Psoas muscle (tissue), 8 donors: ENCODE data around the gene SAMMSON. TPM values are rescaled to one million over a fixed set of nuclear protein-coding genes. Genes with fewer than 3 reads are reported as not detected.
A peak's percentile ranks its signal among the peaks of the same experiment; 100 is the strongest.

Experiments used
- ATAC-seq, 4 donors: fragments of 200-7000 bp; cut with Tn5 transposase; one replicate each; pipeline ENCODE4 v1.9.1; 2020; ENCODE audit warnings: moderate library complexity in 3 of 4, mild to moderate bottlenecking in 2 of 4
- DNase-seq, 2 donors: peaks; one replicate each; pipeline ENCODE4 v3.0.0-alpha.2; 2020
- H3K27ac ChIP-seq: fragments of 200-600 bp; one replicate; pipeline ENCODE4 v1.8.0; 2022
- H3K27me3 ChIP-seq, 3 donors: fragments of 200-600 bp in 1 of 3; one replicate each; pipeline versions ENCODE4 v1.6.1 to v1.8.0; 2013 to 2022; ENCODE audit warnings: low read length in 2 of 3, mild to moderate bottlenecking in 2 of 3, moderate library complexity in 1 of 3; ENCODE audit not compliant: insufficient read depth in 3 of 3
- H3K36me3 ChIP-seq, 2 donors: fragments of 200-600 bp in 1 of 2; one replicate each; pipeline versions ENCODE4 v1.6.1 to v1.8.0; 2013 to 2022; ENCODE audit warnings: low read depth in 1 of 2, mild to moderate bottlenecking in 1 of 2, moderate library complexity in 1 of 2; ENCODE audit not compliant: insufficient read depth in 1 of 2
- H3K4me1 ChIP-seq: fragments of 200-600 bp; one replicate; pipeline ENCODE4 v1.8.0; 2022
- H3K4me3 ChIP-seq: fragments of 200-600 bp; one replicate; pipeline ENCODE4 v1.8.0; 2022; ENCODE audit warnings: mild to moderate bottlenecking
- H3K9me3 ChIP-seq: fragments of 200-600 bp; one replicate; pipeline ENCODE4 v1.8.0; 2022
- CTCF ChIP-seq: fragments of 200-600 bp; IDR thresholded peaks from one replicate; pipeline ENCODE4 v1.8.0; 2022; ENCODE audit warnings: antibody characterized with exemption
- WGBS, 3 donors: extraction: QIAGEN DNeasy Blood & Tissue Kit; methylation state at CpG; one replicate each; pipeline versions ENCODE4 v1.1.6 to v1.1.7; 2013; 5-methylcytosine and 5-hydroxymethylcytosine counted together
- intact Hi-C, 2 donors: fragments of 100-400 bp; cut with DNase I; formaldehyde crosslinking; loops; one replicate each; pipeline versions ENCODE4 v1.11.0 to v1.14.2; 2022
- polyA plus RNA-seq, 3 donors: library from polyadenylated mRNA; stranded (reverse); fragments of 200-250 nt; gene quantifications; one replicate each; pipeline ENCODE4 v1.2.3, GENCODE V29; 2013
- total RNA-seq, 4 donors: library from RNA; stranded (reverse); fragmentation: NEBNext Ultra II Directional in 2 of 4; extraction: Animal tissue kit (Norgen Biotek cat#: 25700) in 2 of 4; gene quantifications; one replicate each; pipeline versions ENCODE4 v1.2.1 to v1.2.4, GENCODE V29; 2021 to 2023
- donor health status: healthy with polysubstance abuse.
- donor health status: DM: no; HTN: no; CAD: no; lungs with moderate emphysema.
- donor health status: Bipolar disorder and iron deficiency.
- donor health status: healthy.
- donor health status: DM: yes; HTN: yes; CAD: no.
- donor health status: DM: no; HTN: no; CAD: no.
- donor health status: DM: no; HTN: no; CAD: no.
- donor health status: DM: yes; HTN: yes; CAD: no.

The SAMMSON gene
- total and polyA plus RNA-seq, 7 donors: not detected

GRCh38 chr3:70071138-70071537, 71.6 kb downstream of the SAMMSON start:
- no peaks in the 10 kb centered on the region for H3K36me3 ChIP-seq
- TF ChIP-seq CTCF: no peak
- H3K4me3 ChIP-seq: no peak overlapping the region
- DNase-seq: no peak
- no peak overlapping the region for H3K27ac ChIP-seq
- intact Hi-C loops: no loop called here
- no peaks in the 10 kb centered on the region for H3K9me3 ChIP-seq
- ATAC-seq: no peak
- WGBS, 3 donors: 60 to 72% (median 63%) methylated on average over 4 of the region's 4 CpGs
- peaks cover 0 to 13% (median 0%) of the 10 kb centered on the region in 3 donors for H3K27me3 ChIP-seq
- H3K4me1 ChIP-seq: no peaks in the 10 kb centered on the region

- no peak for DNase-seq
- intact Hi-C loops: no loop called here
- H3K36me3 ChIP-seq: no peaks in the 10 kb centered on the region
- no peak for TF ChIP-seq CTCF
- peaks cover 0 to 13% (median 0%) of the 10 kb centered on the region in 3 donors for H3K27me3 ChIP-seq
- WGBS, 3 donors: 19 to 21% (median 20%) methylated on average over 9 of the region's 9 CpGs
- H3K4me3 ChIP-seq: peak overlapping the region; percentile 16
- no peaks in the 10 kb centered on the region for H3K4me1 ChIP-seq
- no peaks in the 10 kb centered on the region for H3K9me3 ChIP-seq
- no peak overlapping the region for H3K27ac ChIP-seq
- ATAC-seq: no peak
These were observed 72.6 kb downstream of the SAMMSON start for GRCh38 chr3:70072180-70072579.

DNA sequence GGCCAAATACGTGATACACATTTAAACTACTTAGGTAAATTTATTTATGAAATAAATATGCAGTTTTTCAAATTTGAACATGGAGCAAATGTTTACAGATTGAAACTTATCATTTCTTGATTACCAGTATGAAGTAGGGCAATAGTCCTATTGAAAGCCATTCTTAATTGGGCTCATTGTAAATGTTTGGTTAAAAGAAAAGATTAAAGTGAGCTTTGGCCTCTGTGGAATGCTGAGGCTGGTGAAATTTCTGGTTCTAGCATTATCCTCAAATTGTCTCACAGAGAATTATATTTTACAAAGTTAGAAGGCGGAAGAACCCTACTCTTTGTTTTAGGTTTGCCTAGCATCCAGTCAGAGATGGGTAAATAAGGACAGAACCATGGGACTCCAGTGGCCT, 73.2 kb downstream of the SAMMSON start:
- 88 to 90% (median 88%) methylated on average over 2 of the region's 2 CpGs for WGBS, 3 donors

DNA sequence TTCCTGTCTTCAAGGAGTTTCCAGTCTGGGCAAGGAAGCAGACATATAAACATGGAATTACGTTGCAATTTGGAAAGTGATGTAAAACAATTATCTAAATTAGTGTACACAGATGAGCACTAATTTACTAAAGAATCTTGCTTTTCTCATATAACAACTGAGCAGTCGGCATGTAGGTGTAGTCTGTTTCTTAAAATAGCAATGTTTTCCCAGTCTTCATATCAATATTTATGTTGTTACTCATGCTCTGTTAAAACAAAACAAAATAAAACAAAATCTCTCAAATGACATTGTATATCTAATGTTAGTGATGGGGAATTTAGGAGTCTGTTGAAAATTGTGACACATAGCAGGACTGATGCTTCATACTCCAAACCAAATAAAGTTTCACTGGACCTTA, 75.6 kb downstream of the SAMMSON start:
- Histone ChIP-seq H3K4me1 (no peaks in the 10 kb centered on the region), H3K27ac (no peak overlapping the region), H3K9me3 (no peaks in the 10 kb centered on the region), H3K27me3 (peaks cover 0 to 20% (median 4%) of the 10 kb centered on the region in 3 donors), H3K36me3 (no peaks in the 10 kb centered on the region), H3K4me3 (no peak overlapping the region)
- no peak for TF ChIP-seq CTCF
- WGBS, 3 donors: 74 to 89% (median 75%) methylated on average over 2 of the region's 2 CpGs
- DNase-seq (no peak), ATAC-seq (no peak)
- intact Hi-C loops: no loop called here

More for the DNA sequence above, 73.2 kb downstream of the SAMMSON start:
- H3K36me3 ChIP-seq: no peaks in the 10 kb centered on the region
- no peak for ATAC-seq
- no peak for DNase-seq
- no peaks in the 10 kb centered on the region for H3K4me1 ChIP-seq
- intact Hi-C loops: no loop called here
- H3K4me3 ChIP-seq: no peak overlapping the region
- peaks cover 0 to 13% (median 0%) of the 10 kb centered on the region in 3 donors for H3K27me3 ChIP-seq
- H3K9me3 ChIP-seq: no peaks in the 10 kb centered on the region
- no peak overlapping the region for H3K27ac ChIP-seq
- TF ChIP-seq CTCF: no peak

DNA sequence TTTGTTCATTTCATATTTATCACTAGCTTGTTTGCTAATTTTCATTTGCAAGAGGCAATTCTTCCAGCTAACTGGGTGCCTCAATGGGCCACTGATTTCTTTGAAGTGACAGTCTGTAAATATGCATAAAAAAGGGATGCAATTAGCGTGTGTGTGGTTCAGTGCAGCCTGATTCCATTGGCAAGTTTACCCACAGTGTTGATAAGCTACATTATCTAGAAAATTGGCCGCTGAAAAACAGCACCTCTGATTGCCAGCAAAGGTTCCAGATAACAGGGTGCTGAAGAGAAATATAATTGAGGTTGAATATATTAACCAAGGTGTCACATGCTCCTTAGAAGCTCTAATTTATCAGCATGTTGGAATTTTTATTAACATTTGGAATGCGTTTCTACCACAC, 76.9 kb downstream of the SAMMSON start:
- no peak overlapping the region for H3K27ac ChIP-seq
- ATAC-seq (no peak), DNase-seq (no peak)
- TF ChIP-seq CTCF: no peak
- no peaks in the 10 kb centered on the region for H3K36me3 ChIP-seq
- 27 to 41% (median 31%) methylated on average over 3 of the region's 3 CpGs for WGBS, 3 donors
- no peaks in the 10 kb centered on the region for H3K9me3 ChIP-seq
- peaks cover 0 to 20% (median 4%) of the 10 kb centered on the region in 3 donors for H3K27me3 ChIP-seq
- H3K4me3 ChIP-seq: no peak overlapping the region
- no peaks in the 10 kb centered on the region for H3K4me1 ChIP-seq
- intact Hi-C loops: no loop called here
